Neuronal stem cell (in vitro differentiated cells): ENCODE data around the gene TNPO2.

Source experiments
- DNase-seq: peaks from one replicate; pipeline ENCODE4 v3.0.0-alpha.2; 2013; ENCODE audit warnings: low spot score
- H2AFZ ChIP-seq: one replicate; pipeline ENCODE4 v1.6.1; 2013; ENCODE audit warnings: mild to moderate bottlenecking, low read length, inconsistent platforms
- H2AK5ac ChIP-seq: 2 replicates; pipeline ENCODE4 v1.6.1; 2013; ENCODE audit warnings: low read depth, mild to moderate bottlenecking, inconsistent platforms, low read length, moderate library complexity, mixed read lengths
- H2BK120ac ChIP-seq: 2 replicates; pipeline ENCODE4 v1.6.1; 2013; ENCODE audit warnings: low read depth, mild to moderate bottlenecking, inconsistent platforms, low read length, moderate library complexity, mixed read lengths
- H2BK12ac ChIP-seq: one replicate; pipeline ENCODE4 v1.6.1; 2013; ENCODE audit warnings: low read length, inconsistent platforms
- H2BK15ac ChIP-seq: 2 replicates; pipeline ENCODE4 v1.6.1; 2013; ENCODE audit warnings: mild to moderate bottlenecking, low read length, inconsistent platforms, mixed read lengths
- H2BK5ac ChIP-seq: one replicate; pipeline ENCODE4 v1.6.1; 2013; ENCODE audit warnings: inconsistent platforms, mild to moderate bottlenecking, low read length, moderate library complexity
- H3K14ac ChIP-seq: one replicate; pipeline ENCODE4 v1.6.1; 2013; ENCODE audit warnings: low read length, inconsistent platforms
- H3K18ac ChIP-seq: 2 replicates; pipeline ENCODE4 v1.6.1; 2013; ENCODE audit warnings: low read length, inconsistent platforms
- H3K23ac ChIP-seq: 2 replicates; pipeline ENCODE4 v1.6.1; 2013; ENCODE audit warnings: low read depth, mild to moderate bottlenecking, mixed read lengths, low read length, inconsistent platforms; ENCODE audit not compliant: poor library complexity
- H3K27ac ChIP-seq: replicated peaks from 3 replicates; pipeline ENCODE4 v1.5.1; 2013; ENCODE audit warnings: low read length, inconsistent platforms
- H3K27me3 ChIP-seq, 3 experiments: 2 replicates each; pipeline ENCODE4 v1.6.1; 2013; ENCODE audit warnings: low read length in 3 of 3, mild to moderate bottlenecking in 2 of 3, inconsistent platforms in 1 of 3, low read depth in 1 of 3, mixed read lengths in 1 of 3, moderate library complexity in 1 of 3; ENCODE audit not compliant: control insufficient read depth in 3 of 3, insufficient read depth in 3 of 3
- H3K36me3 ChIP-seq, 2 donors: replicated peaks in 1 of 2; 2 replicates each; pipeline ENCODE4 v1.6.1; 2013; ENCODE audit warnings: low read length in 2 of 2; ENCODE audit not compliant: control insufficient read depth in 2 of 2, insufficient read depth in 2 of 2
- H3K4ac ChIP-seq: 2 replicates; pipeline ENCODE4 v1.6.1; 2013; ENCODE audit warnings: inconsistent platforms, mild to moderate bottlenecking, low read length, moderate library complexity
- H3K4me1 ChIP-seq, 2 donors: 1 replicate in 1 of 2; 2 replicates in 1 of 2; pipeline ENCODE4 v1.6.1; 2013; ENCODE audit warnings: low read length in 2 of 2, low read depth in 1 of 2; ENCODE audit not compliant: control insufficient read depth in 2 of 2, insufficient read depth in 1 of 2
- H3K4me2 ChIP-seq: one replicate; pipeline ENCODE4 v1.6.1; 2013; ENCODE audit warnings: mild to moderate bottlenecking, low read length, inconsistent platforms; ENCODE audit not compliant: insufficient read depth, poor library complexity, severe bottlenecking
- H3K4me3 ChIP-seq, 2 donors: 2 replicates each; pipeline ENCODE4 v1.5.1; 2013; ENCODE audit warnings: low read length in 2 of 2, mild to moderate bottlenecking in 2 of 2, inconsistent platforms in 1 of 2, moderate library complexity in 1 of 2
- H3K79me1 ChIP-seq: one replicate; pipeline ENCODE4 v1.6.1; 2013; ENCODE audit warnings: low read depth, mild to moderate bottlenecking, inconsistent platforms, low read length, moderate library complexity
- H3K9ac ChIP-seq: one replicate; pipeline ENCODE4 v1.6.1; 2013; ENCODE audit warnings: mild to moderate bottlenecking, low read depth, low read length, inconsistent platforms; ENCODE audit not compliant: poor library complexity
- H3K9me3 ChIP-seq, 2 donors: replicated peaks in 1 of 2; 2 replicates each; pipeline versions ENCODE3 to v1.6.1; 2013; ENCODE audit warnings: low read length in 2 of 2, mild to moderate bottlenecking in 2 of 2, inconsistent platforms in 1 of 2, low read depth in 1 of 2, mixed read lengths in 1 of 2, moderate library complexity in 1 of 2; ENCODE audit not compliant: control insufficient read depth in 2 of 2, insufficient read depth in 1 of 2
- H4K8ac ChIP-seq: one replicate; pipeline ENCODE4 v1.6.1; 2013; ENCODE audit warnings: low read depth, mild to moderate bottlenecking, inconsistent platforms, low read length, moderate library complexity
- H4K91ac ChIP-seq: one replicate; pipeline ENCODE4 v1.6.1; 2013; ENCODE audit warnings: low read length, low read depth, mild to moderate bottlenecking, inconsistent platforms; ENCODE audit not compliant: poor library complexity
- WGBS, 2 donors: extraction: QIAGEN DNeasy Blood & Tissue Kit; methylation state at CpG; one replicate each; pipeline ENCODE4 v1.1.7; 2013; ENCODE audit warnings: missing lambda C conversion rate in 2 of 2, mixed read lengths in 1 of 2; ENCODE audit not compliant: insufficient read length in 2 of 2, insufficient replicate concordance in 1 of 2; ENCODE audit errors: extremely low coverage in 2 of 2; 5-methylcytosine and 5-hydroxymethylcytosine counted together

Gene TNPO2

DNA sequence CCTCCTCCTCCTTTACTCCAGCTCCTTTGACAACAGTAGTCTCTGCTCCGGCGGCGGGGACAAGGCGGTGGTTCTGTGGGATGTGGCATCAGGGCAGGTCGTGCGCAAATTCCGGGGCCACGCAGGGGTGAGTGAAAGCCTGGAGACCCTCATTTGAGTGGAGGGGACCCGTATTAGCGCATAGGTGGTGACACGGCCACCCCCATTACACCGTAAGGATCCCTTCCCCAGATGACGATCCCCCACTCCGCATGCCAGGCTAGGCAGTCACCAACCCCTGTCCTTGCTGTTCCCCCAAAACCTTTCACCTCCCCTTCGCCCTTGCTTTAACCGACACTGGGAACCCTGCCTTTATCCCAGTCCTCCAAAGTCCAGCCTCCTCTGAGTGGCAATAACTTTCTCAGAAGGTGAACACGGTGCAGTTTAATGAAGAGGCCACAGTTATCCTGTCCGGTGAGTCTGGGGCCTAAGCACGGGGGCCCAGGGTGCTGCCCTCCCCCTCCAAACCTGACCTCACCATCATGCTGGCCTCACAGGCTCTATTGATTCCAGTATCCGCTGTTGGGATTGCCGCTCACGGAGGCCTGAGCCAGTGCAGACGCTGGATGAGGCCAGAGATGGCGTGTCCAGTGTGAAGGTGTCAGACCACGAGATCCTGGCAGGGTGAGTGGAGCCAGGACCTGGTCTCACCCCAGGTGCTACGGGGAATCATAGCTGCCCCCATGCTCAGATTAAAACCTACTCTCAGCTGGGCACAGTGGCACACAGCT lies 53.4 kb downstream of the TNPO2 start:
- H3K27ac ChIP-seq, result no peak overlapping the region

DNA sequence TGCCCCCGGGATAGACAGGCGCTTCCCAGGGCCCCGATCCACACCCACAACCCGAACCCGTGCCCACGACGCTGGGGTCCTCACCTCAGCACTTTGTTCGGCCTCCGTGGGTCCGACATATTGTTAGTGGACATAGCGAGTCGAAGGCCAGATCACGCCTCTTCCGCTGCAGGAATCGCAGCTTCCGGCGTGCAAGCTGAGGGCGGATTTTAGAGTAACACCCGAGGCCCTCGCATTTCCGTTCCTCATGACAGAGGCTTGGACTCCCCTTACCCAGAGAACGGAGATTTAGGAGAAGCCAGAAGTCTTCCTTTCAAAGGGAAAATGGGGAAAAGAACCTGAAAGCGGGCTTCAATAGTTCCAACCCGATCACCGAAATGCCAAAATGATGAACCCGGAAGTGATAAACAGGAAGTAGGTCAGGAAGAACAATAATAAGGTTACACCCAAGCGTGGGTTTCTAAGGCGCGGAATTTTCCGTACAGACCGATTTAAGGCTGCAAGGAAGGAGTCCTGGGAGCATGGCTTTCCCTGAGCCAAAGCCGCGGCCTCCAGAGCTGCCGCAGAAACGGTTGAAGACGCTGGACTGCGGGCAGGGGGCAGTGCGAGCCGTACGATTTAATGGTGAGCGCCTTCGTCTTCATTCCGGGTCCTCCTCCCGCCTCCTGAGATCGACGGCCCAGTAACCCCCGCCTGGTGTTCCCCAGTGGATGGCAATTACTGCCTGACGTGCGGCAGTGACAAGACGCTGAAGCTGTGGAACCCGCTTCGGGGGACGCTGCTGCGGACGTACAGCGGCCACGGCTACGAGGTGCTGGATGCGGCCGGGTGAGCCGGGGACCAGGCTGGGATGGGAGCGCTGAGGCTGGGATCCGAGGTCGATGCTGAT lies 54.2 kb downstream of the TNPO2 start:
- WGBS, 2 donors, result no CpG with 5 or more reads among the region's 64 CpGs
- H3K27me3 ChIP-seq, result no peaks in the 10 kb centered on the region
- peaks cover 28% of the 10 kb centered on the region for H3K79me1 ChIP-seq
- peak overlapping the region; percentile 87 for H4K8ac ChIP-seq
- H2BK120ac ChIP-seq, result no peak overlapping the region
- H2BK15ac ChIP-seq, result peak overlapping the region; percentile 32
- peaks cover 32 to 54% of the 10 kb centered on the region in 2 donors for H3K36me3 ChIP-seq
- peak overlapping the region; percentile 95 for H2AK5ac ChIP-seq
- H3K4me3 ChIP-seq, result peak overlapping the region; percentile 78 to 92
- peak overlapping the region; percentile 85 for H2BK5ac ChIP-seq
- DNase-seq, result peak; percentile 77
- H3K18ac ChIP-seq, result peak overlapping the region; percentile 88
- H3K9ac ChIP-seq, result peak overlapping the region; percentile 98
- peak overlapping the region; percentile 86 for H3K14ac ChIP-seq
- peak overlapping the region; percentile 87 for H3K27ac ChIP-seq
- no peak overlapping the region for H2BK12ac ChIP-seq
- peak overlapping the region; percentile 58 for H4K91ac ChIP-seq
- H3K4ac ChIP-seq, result peak overlapping the region; percentile 78
- H3K23ac ChIP-seq, result peak overlapping the region; percentile 97
- H2AFZ ChIP-seq, result peak overlapping the region; percentile 87
- no peaks in the 10 kb centered on the region for H3K9me3 ChIP-seq
- H3K4me1 ChIP-seq, result peaks cover 17 to 25% of the 10 kb centered on the region in 2 donors
- H3K4me2 ChIP-seq, result peak overlapping the region; percentile 96

More for the DNA sequence above, 53.4 kb downstream of the TNPO2 start:
- Histone ChIP-seq H2AK5ac (peak overlapping the region; percentile 92), H3K27me3 (no peaks in the 10 kb centered on the region), H3K4me1 (peaks cover 17 to 25% of the 10 kb centered on the region in 2 donors), H2BK12ac (no peak overlapping the region), H3K9ac (peak overlapping the region; percentile 98), H3K36me3 (peaks cover 30 to 53% of the 10 kb centered on the region in 2 donors), H3K4me2 (peak overlapping the region; percentile 96), H3K23ac (peak overlapping the region; percentile 97), H3K9me3 (no peaks in the 10 kb centered on the region), H3K79me1 (peaks cover 28% of the 10 kb centered on the region), H3K18ac (peak overlapping the region; percentile 88), H4K91ac (peak overlapping the region; percentile 58), H3K4ac (no peak overlapping the region), H3K4me3 (peak overlapping the region; percentile 78 to 92), H3K14ac (no peak overlapping the region), H4K8ac (peak overlapping the region; percentile 87), H2BK120ac (no peak overlapping the region), H2AFZ (peak overlapping the region; percentile 87), H2BK5ac (peak overlapping the region; percentile 85), H2BK15ac (no peak overlapping the region)
- WGBS, 2 donors, result no CpG with 5 or more reads among the region's 26 CpGs
- DNase-seq, result no peak

DNA sequence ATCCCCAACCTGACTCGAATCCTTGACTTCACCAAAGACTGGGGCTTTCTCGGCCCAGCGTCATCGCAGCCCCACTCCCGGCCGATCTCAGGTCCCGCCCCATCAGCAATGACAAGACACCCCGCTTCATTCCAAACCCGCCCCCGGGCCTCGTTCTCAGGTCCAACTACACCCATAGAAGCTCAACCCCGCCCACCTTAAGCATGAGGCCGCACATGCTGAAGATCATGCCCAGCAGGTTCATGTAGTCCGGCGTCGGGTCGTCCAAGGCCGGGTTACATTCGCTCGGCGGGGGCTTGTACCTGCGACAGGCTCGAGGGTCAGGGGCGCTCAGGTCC lies 54.8 kb downstream of the TNPO2 start:
- Histone ChIP-seq H3K4ac (peak overlapping the region; percentile 78), H2AK5ac (peak overlapping the region; percentile 95), H3K27me3 (no peaks in the 10 kb centered on the region), H4K8ac (peak overlapping the region; percentile 70), H3K9ac (peak overlapping the region; percentile 92), H3K4me3 (peak overlapping the region; percentile 78 to 92), H3K27ac (no peak overlapping the region), H3K79me1 (peaks cover 28% of the 10 kb centered on the region), H3K23ac (peak overlapping the region; percentile 90), H3K4me2 (peak overlapping the region; percentile 96), H2BK15ac (no peak overlapping the region), H2BK12ac (no peak overlapping the region), H3K9me3 (no peaks in the 10 kb centered on the region), H3K36me3 (peaks cover 27 to 54% of the 10 kb centered on the region in 2 donors), H3K18ac (peak overlapping the region; percentile 44), H3K14ac (peak overlapping the region; percentile 67), H2BK120ac (no peak overlapping the region), H3K4me1 (peaks cover 17 to 25% of the 10 kb centered on the region in 2 donors), H2AFZ (peak overlapping the region; percentile 87), H4K91ac (no peak overlapping the region), H2BK5ac (peak overlapping the region; percentile 58)
- DNase-seq, result no peak
- no CpG with 5 or more reads among the region's 24 CpGs for WGBS, 2 donors

DNA sequence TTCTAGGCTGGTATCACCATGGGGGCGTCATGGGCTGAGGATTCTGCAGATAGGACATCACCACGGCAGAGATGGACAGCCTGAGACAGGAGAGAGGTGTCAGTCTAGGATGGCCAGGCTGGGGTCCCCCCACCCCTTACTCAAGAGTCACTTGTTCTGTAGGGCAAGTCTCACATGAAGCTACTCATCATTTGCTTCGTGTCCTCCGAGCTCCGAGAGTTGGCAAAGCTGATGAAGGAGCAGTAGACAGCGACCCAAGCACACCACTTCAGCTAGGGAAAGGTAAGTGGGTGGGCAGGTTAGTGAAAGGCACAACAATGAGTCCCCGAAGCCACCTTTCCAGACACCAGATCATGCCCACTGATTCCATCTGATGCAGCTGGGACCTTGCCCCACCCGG lies 55.4 kb downstream of the TNPO2 start:
- peak overlapping the region; percentile 75 for H3K23ac ChIP-seq
- H4K91ac ChIP-seq, result no peak overlapping the region
- H2BK120ac ChIP-seq, result no peak overlapping the region
- H4K8ac ChIP-seq, result no peak overlapping the region
- H3K18ac ChIP-seq, result no peak overlapping the region
- no peaks in the 10 kb centered on the region for H3K9me3 ChIP-seq
- no peak overlapping the region for H3K4ac ChIP-seq
- H2AFZ ChIP-seq, result no peak overlapping the region
- H3K36me3 ChIP-seq, result peaks cover 28 to 55% of the 10 kb centered on the region in 2 donors
- H2AK5ac ChIP-seq, result peak overlapping the region; percentile 95
- H3K4me1 ChIP-seq, result peaks cover 17 to 25% of the 10 kb centered on the region in 2 donors
- DNase-seq, result no peak
- no peak overlapping the region for H2BK12ac ChIP-seq
- H3K27me3 ChIP-seq, result no peaks in the 10 kb centered on the region
- H2BK5ac ChIP-seq, result no peak overlapping the region
- peak overlapping the region; percentile 96 for H3K4me2 ChIP-seq
- H2BK15ac ChIP-seq, result no peak overlapping the region
- H3K9ac ChIP-seq, result peak overlapping the region; percentile 92
- peak overlapping the region; percentile 78 to 92 for H3K4me3 ChIP-seq
- H3K14ac ChIP-seq, result no peak overlapping the region
- no CpG with 5 or more reads among the region's 8 CpGs for WGBS, 2 donors
- H3K27ac ChIP-seq, result no peak overlapping the region
- H3K79me1 ChIP-seq, result peaks cover 28% of the 10 kb centered on the region
